ENCODE data around the gene FBXO45. TPM values are rescaled to one million over a fixed set of nuclear protein-coding genes. Genes with fewer than 3 reads are reported as not detected.

The FBXO45 gene
- total and polyA plus RNA-seq, 10 of the 15 experiments (the other 5 are each of a cell fraction or from before 2014, with no cell fraction given), result 4.0 to 17.3 (median 11.8) TPM

GRCh38 chr3:196634224-196634623, 65.8 kb downstream of the FBXO45 start (continued):
- TF ChIP-seq EZH2 (IDR thresholded peaks at IDR 0.05; ENCODE audit: borderline replicate concordance, control insufficient read depth, low read depth, low read length) (no peak), KLF5 (IDR thresholded peaks at IDR 0.05; ENCODE audit: partially characterized antibody) (no peak), ELK1 (IDR thresholded peaks at IDR 0.05; ENCODE audit: low read depth, low read length) (no peak), RELB (IDR thresholded peaks at IDR 0.05; ENCODE audit: low read depth) (peak; percentile 96), CBX3 (IDR thresholded peaks at IDR 0.05; ENCODE audit: borderline replicate concordance, low read depth) (no peak), TBL1XR1 (IDR thresholded peaks at IDR 0.05; ENCODE audit: low read depth, low read length) (peak; percentile 64; the same call in 1 of the 2 replicates), RELA (IDR thresholded peaks at IDR 0.05; ENCODE audit: borderline replicate concordance, partially characterized antibody) (peak; percentile 92), ZBTB33 (IDR thresholded peaks at IDR 0.05) (no peak), NFYB (IDR thresholded peaks at IDR 0.05; ENCODE audit: insufficient read depth, low read depth, low read length) (no peak), MTA2 (IDR thresholded peaks at IDR 0.05; ENCODE audit: low read depth) (peak; percentile 85), ZNF384 (IDR thresholded peaks at IDR 0.05; ENCODE audit: borderline replicate concordance, low read depth, low read length) (no peak), USF1 (IDR thresholded peaks at IDR 0.05; ENCODE audit: borderline replicate concordance, extremely low read length, insufficient read depth, low read depth, low read length) (no peak), ZNF274 (IDR thresholded peaks at IDR 0.05; ENCODE audit: insufficient read depth, insufficient read length) (no peak), MEF2B (IDR thresholded peaks at IDR 0.05; ENCODE audit: partially characterized antibody, poor library complexity, severe bottlenecking) (peak; percentile 45), JUNB (IDR thresholded peaks at IDR 0.05) (no peak), YBX1 (IDR thresholded peaks at IDR 0.05) (no peak), STAT1 (conservative IDR thresholded peaks at IDR 0.05) (no peak), TCF12 (IDR thresholded peaks at IDR 0.05; ENCODE audit: low read depth, low read length) (peak; percentile 62; the same call in 1 of the 2 replicates), JUND (IDR thresholded peaks at IDR 0.05; ENCODE audit: low read depth, low read length) (no peak), FOXK2 (IDR thresholded peaks at IDR 0.05) (no peak), EP300 (IDR thresholded peaks at IDR 0.05; ENCODE audit: borderline replicate concordance in 1 of 2, control insufficient read depth in 1 of 2, low read depth in 2 of 2, low read length in 2 of 2) (peak; percentile 93 to 97; a peak in 2 of 4 replicates), BCL3 (IDR thresholded peaks at IDR 0.05; ENCODE audit: borderline replicate concordance, insufficient read depth, low read depth, low read length, poor library complexity, severe bottlenecking) (peak; percentile 20), BCL11A (IDR thresholded peaks at IDR 0.05; ENCODE audit: low read depth, low read length) (peak; percentile 68; the same call in 1 of the 2 replicates), ATF7 (IDR thresholded peaks at IDR 0.05; ENCODE audit: low read depth) (peak; percentile 36; the same call in 1 of the 2 replicates), ESRRA (IDR thresholded peaks at IDR 0.05; ENCODE audit: low read length) (no peak)
